ENCODE results near the gene PEAR1.

DNA sequence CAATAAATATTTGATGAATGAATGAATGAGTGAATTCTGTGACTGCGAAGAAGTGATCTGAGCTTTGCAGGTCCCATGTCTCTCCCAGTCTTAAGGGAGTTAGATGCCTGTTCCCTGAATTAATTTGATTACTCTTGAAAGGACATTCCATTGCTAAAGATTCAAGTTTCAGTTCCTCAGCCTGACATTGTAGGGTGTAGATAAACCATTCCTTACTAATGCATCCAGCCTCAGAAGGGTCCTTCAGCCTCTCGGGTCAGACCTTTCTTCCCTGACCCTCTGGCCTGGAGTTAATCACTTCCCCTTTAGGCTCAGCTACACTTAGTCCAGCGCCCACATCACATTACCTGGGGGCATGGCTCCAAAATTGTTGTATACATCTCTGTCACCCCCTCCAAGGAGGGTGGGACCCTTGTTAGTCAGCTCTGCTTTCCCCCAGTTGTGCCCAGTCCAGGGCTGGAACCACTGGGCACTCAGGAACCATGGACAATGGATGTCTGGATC lies 37.2 kb upstream of the PEAR1 start:
- TF ChIP-seq, protein P1, sequence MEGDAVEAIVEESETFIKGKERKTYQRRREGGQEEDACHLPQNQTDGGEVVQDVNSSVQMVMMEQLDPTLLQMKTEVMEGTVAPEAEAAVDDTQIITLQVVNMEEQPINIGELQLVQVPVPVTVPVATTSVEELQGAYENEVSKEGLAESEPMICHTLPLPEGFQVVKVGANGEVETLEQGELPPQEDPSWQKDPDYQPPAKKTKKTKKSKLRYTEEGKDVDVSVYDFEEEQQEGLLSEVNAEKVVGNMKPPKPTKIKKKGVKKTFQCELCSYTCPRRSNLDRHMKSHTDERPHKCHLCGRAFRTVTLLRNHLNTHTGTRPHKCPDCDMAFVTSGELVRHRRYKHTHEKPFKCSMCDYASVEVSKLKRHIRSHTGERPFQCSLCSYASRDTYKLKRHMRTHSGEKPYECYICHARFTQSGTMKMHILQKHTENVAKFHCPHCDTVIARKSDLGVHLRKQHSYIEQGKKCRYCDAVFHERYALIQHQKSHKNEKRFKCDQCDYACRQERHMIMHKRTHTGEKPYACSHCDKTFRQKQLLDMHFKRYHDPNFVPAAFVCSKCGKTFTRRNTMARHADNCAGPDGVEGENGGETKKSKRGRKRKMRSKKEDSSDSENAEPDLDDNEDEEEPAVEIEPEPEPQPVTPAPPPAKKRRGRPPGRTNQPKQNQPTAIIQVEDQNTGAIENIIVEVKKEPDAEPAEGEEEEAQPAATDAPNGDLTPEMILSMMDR (conservative IDR thresholded peaks at IDR 0.05; ENCODE audit: low read depth, low read length): no peak
- TF ChIP-seq EZH2phosphoT487 (IDR thresholded peaks at IDR 0.05; ENCODE audit: borderline replicate concordance, low read length) (no peak), EZH2 (IDR thresholded peaks at IDR 0.05; ENCODE audit: low read length, unreplicated experiment) (no peak)
